ENCODE data around the gene KRTAP10-4.

KRTAP10-4 gene

DNA sequence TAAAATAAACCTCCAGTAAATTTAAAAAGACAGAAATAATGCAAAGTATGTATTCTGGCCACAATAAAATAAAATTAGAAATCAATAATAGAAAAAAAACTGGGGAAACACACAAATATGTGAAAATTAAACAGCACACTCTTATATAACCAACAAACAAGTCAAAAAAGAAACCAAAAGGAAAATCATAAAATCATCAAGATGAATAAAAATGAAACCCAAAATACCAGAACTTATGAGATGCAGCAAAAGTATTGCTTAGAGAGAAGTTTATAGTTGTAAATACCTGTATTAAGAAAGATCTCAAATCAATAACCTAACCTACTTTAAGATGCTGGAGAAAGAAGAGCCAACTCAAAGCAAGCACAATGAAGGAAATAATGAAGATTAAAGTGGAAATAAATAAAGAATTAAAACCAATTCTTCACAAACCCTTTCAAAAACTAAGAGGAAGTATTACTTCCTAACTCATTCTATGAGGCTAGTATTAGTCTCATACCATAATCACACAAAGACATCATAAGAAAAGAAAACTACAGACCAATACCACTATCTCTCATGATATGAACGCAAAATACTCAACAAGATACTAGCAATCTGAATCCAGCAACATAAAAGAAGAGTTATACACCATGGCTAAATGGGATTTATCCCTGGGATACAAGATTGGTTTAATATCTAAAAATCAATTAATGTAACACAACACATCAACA is 8.5 kb upstream of the KRTAP10-4 start:
- H3K27ac Mint-ChIP-seq: no peak overlapping the region
- H3K9me3 Mint-ChIP-seq: peaks cover 5% of the 10 kb centered on the region
- DNase-seq (ENCODE audit: low spot score in 2 of 2) (no peak), ATAC-seq (peak; percentile 69)
- no peaks in the 10 kb centered on the region for H3K36me3 Mint-ChIP-seq
- no peak overlapping the region for H3K4me3 Mint-ChIP-seq
- H3K4me1 Mint-ChIP-seq: peaks cover 17% of the 10 kb centered on the region

DNA sequence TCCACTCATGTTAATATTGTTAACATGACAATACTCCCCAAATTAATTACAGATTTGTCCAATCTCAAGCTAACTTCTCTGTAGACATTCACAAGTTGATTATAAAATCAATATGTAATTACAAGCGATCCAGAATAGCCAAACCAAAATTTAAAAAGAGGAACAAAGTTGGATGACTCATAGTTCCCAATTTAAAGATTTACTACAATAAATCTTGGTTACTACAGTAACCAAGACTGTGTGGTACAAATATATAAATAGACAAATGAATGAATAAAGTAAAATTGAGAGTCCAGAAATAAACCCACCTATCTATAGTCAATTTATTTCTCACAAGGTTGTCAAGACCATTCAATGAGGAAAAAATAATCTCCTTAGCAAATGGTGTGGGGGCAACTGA is 7.1 kb upstream of the KRTAP10-4 start:
- no peaks in the 10 kb centered on the region for H3K9me3 Mint-ChIP-seq
- no peak overlapping the region for H3K4me3 Mint-ChIP-seq
- DNase-seq (ENCODE audit: low spot score in 2 of 2): no peak
- H3K27ac Mint-ChIP-seq: no peak overlapping the region
- no peak for ATAC-seq
- H3K4me1 Mint-ChIP-seq: peaks cover 17% of the 10 kb centered on the region
- H3K36me3 Mint-ChIP-seq: no peaks in the 10 kb centered on the region

DNA sequence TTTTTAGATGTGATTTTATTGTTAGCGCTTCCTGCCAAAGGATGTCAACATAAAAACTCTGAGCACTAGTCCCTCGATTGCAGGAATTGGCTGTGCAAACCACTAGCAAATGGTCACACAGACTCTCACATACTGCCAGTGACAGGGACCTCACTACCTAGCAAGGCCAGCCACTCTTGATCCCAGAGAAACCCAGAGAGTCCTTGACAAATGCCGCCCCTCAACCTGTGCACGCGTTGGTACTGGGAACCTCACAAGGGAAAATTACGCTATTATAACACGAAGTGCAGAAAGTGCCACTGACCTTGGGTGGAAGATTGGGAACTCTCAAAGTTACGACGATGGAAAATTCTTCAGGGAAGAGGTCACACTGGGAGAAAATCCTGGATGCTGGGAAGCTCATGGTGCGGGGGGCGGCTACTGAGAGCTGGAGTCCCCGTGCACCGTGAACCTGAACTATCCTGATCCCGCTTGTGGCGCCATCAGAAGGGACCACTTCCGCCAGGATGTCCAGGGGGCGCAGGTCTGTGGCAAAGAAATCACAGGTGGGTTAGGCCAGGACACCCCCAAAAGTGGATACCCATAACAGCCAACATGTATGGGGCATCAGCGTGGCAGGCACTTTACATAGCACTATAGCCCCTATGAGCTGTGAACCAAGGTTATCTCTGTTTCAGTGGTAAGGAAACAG is 5.9 kb upstream of the KRTAP10-4 start:
- Mint-ChIP-seq H3K9me3 (no peaks in the 10 kb centered on the region), H3K4me3 (no peak overlapping the region), H3K36me3 (no peaks in the 10 kb centered on the region), H3K4me1 (peaks cover 17% of the 10 kb centered on the region), H3K27ac (no peak overlapping the region)
- DNase-seq (ENCODE audit: low spot score in 2 of 2): no peak
- no peak for ATAC-seq

DNA sequence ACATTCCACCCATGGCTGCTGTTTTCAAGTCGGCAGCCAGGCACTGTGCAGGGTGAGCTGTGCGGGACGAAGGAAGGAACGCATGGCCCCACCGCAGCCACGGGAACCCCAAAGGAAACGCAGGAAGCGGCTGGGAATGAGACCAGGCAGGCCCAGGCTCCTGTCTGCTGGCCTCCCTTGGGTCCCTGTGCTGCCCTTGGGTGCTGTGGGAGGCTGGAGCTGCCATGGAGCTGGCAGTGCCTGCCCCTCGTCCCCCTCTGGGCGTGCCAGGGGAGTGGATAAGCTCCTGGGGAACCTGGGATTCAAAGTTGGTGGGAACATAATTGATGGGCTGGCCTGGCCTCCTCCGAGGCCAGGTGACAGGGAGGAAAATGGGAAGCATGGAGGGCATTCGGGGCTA is 5.3 kb upstream of the KRTAP10-4 start:
- DNase-seq (ENCODE audit: low spot score in 2 of 2) (no peak), ATAC-seq (no peak)
- Mint-ChIP-seq H3K9me3 (no peaks in the 10 kb centered on the region), H3K4me1 (peaks cover 17% of the 10 kb centered on the region), H3K27ac (no peak overlapping the region), H3K36me3 (no peaks in the 10 kb centered on the region), H3K4me3 (no peak overlapping the region)

DNA sequence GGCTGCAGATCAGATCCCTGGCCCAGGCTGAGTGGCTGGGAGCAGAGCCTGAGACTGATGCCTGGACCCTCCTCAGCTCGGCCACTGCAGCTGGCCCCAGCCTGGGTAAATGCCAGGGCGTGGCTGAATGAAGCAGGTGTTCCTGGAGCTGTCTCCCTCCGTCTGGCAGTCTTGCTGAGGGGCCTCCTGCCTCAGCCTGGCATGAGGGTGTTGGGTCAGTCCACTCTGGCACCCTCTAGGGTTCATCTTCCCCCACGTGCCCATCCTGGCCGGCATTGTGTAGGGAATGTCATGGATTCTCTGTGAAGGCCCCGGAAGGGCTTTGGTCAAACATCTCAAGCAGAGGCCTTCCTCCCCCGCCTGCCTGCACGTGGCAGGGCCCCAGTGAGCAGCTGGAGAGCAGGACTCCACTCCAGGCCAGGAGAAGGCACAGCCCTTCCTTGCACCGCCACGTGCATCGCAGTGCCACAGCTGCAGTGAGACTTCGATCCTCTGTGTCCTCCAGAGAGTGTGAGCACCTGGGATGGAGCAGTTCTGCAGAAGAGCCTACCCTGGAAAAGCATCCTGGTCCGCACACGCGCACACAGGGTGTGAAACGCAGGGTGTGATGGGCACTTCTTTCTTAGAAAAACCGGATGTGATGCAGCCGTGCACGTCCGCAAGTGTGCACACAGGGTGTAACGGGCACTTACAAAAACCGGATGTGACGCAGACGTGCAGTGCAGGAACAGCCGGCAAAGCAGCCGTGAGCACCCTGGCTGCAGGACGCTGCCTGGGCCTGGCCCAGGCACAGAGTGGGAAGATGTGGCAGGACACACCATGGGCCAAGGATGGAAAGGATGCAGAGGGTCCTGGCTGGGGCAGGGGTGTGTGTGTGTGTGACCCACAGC is 4.6 kb upstream of the KRTAP10-4 start:
- Mint-ChIP-seq H3K4me3 (no peak overlapping the region), H3K4me1 (peaks cover 17% of the 10 kb centered on the region), H3K9me3 (no peaks in the 10 kb centered on the region), H3K27ac (no peak overlapping the region), H3K36me3 (no peaks in the 10 kb centered on the region)
- ATAC-seq (no peak), DNase-seq (ENCODE audit: low spot score in 2 of 2) (no peak)

DNA sequence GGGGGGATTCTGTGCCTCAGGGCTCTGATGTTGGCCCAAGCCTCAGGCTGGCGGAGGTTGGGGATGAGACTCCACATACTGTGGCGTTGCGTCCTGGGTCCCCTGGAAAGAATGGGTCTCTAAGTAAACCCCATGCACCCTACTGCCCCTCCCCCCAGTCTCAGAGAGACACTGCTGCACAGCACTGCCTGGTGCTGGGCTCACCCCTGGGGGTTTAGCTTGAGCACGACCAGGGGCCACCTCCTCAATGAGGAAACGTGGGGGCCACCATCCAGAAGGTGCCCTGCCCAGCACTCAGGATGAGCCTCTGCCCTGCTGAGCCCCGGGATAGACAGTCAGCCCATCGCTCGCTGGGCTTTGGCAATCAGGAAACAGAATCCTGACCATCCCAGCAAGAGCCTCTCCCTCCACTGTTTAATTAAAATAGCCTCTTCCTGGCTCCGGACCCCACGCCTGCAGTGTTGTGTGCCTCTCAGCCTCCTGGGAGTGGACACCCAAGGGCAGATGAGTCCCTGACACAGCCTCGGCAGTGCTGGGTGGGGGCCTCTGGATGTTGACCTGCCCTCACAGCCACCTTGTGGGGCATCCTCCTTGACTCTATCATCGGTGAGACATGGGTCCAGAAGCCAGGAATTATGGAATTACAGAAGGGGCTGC is 3.5 kb upstream of the KRTAP10-4 start:
- Mint-ChIP-seq H3K27ac (no peak overlapping the region), H3K4me1 (peaks cover 19% of the 10 kb centered on the region), H3K9me3 (no peaks in the 10 kb centered on the region), H3K36me3 (no peaks in the 10 kb centered on the region), H3K4me3 (no peak overlapping the region)
- ATAC-seq (no peak), DNase-seq (ENCODE audit: low spot score in 2 of 2) (peak in 1 of 2 donors; percentile 30)

DNA sequence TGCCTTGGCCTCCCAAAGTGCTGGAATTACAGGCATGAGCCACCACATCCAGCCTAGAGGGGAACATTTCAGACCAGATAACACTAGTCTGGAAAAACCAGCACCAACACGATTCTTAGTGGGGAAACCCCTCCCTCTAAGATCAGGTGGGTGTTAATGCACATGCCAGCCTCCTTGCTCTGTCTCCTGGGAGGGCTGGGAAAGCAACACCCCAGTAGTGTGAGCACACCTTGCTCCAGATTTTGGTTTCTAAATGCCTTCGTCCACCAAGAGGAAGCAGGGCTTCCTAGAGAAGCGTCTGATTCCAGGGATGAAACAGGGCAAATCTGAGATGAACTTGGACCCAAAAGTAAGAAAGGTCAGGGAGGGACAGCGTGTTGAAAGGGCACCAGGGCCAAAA is 2.2 kb upstream of the KRTAP10-4 start:
- no peak overlapping the region for H3K27ac Mint-ChIP-seq

DNA sequence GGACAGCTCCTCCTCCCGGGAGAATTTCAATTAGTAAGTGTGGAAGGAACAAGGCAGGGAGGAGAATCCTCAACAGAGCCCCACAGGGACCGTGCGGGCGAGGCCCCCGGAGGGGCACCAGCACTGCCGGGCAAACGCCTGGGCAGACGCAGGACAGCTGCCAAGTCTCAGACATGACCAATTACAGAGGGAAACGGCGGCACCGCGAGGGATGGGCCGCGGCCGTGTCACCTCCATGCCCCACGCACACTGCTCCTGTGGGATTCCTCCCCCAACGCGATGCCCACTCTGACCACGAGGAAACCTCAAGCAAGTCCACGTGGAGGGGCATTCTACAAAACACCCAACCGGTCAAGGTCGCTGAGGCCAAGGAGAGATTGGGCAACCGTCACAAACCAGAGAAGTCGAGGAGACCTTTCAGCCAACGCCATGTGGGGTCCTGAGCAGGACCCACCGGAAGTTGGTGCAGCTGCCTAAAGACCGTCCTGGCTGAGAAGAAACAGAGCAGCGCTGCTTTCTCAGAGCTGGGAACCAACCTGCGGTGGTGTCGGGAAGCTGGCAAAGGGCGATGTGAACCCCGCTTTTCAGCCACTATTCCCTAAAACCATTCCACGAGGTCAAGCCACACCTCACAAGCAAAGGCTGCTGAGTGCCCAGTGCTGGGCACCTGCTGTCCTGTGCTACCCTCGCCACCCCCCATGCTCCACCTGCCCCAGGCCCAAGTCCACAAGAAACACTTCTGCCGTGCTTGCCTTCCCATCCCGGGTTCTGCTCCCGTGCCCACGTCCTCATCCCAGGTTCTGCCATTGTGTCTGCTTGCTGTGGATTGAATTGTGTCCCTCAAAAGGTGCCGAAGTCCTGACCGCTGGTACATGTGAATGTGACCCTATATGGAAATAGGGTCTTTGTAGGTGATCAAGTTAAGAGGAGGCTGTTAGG is 1.4 kb upstream of the KRTAP10-4 start:
- peaks cover 16% of the 10 kb centered on the region for H3K4me1 Mint-ChIP-seq
- no peak overlapping the region for H3K4me3 Mint-ChIP-seq
- H3K36me3 Mint-ChIP-seq: no peaks in the 10 kb centered on the region
- no peak overlapping the region for H3K27ac Mint-ChIP-seq
- DNase-seq (ENCODE audit: low spot score in 2 of 2) (no peak), ATAC-seq (no peak)
- H3K9me3 Mint-ChIP-seq: peaks cover 3% of the 10 kb centered on the region

More for the DNA sequence above, 2.2 kb upstream of the KRTAP10-4 start:
- Mint-ChIP-seq H3K9me3 (no peaks in the 10 kb centered on the region), H3K4me3 (no peak overlapping the region), H3K4me1 (peaks cover 16% of the 10 kb centered on the region), H3K36me3 (no peaks in the 10 kb centered on the region)
- DNase-seq (ENCODE audit: low spot score in 2 of 2): no peak
- no peak for ATAC-seq

DNA sequence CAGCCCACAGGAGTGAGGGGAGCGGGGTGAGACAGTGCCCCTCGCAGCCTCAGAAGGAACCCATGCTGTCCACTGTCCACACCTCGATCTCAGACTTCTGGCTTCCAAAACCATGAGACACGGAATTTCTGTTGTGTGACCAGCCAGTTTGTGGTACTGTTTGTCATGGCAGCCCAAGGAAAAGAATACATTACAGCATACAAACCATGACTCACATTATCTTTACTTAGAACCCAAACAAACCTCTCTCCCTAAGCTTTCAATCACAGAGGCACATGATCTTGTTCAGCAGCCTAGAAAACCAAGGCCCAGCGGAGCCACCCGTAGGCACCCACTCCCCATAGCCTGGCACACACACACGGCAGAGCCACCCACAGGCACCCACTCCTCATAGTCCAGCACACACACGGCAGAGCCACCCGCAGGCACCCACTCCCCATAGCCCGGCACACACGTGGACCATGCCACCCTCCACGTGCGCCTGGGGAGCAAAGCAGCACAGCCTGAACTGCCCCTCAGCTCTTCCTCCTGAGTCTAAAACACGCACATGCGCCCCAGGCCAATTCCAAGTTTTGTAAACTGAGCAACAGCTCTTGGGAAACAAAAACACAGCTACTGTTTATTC is 458 bp upstream of the KRTAP10-4 start:
- Mint-ChIP-seq H3K9me3 (peaks cover 6% of the 10 kb centered on the region), H3K4me3 (no peak overlapping the region), H3K4me1 (peaks cover 16% of the 10 kb centered on the region), H3K36me3 (no peaks in the 10 kb centered on the region), H3K27ac (no peak overlapping the region)
- no peak for ATAC-seq
- DNase-seq (ENCODE audit: low spot score in 2 of 2): no peak

DNA sequence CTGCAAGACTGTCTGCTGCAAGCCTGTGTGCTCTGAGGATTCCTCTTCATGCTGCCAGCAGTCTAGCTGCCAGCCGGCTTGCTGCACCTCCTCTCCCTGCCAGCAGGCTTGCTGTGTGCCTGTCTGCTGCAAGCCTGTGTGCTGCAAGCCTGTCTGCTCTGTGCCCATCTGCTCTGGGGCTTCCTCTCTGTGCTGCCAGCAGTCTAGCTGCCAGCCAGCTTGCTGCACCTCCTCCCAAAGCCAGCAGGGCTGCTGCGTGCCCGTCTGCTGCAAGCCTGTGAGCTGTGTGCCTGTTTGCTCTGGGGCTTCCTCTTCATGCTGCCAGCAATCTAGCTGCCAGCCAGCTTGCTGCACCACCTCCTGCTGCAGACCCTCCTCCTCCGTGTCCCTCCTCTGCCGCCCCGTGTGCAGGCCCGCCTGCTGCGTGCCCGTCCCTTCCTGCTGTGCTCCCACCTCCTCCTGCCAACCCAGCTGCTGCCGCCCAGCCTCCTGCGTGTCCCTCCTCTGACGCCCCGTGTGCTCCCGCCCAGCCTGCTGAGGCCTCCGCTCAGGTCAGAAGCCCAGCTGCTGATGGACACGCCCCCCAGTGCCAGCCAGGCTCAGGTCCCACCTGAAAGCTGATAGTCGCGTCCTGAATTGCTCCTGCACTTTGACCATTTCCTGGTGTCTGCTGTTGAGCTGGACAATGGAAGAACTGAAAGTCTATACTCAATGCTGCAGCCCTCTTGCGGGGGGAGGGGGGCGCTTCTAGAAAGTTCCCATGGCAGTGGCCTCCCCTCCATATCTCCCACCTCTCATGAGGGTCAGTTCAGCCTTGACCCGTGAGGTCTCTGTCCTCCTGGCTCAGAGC is 1.2 kb downstream of the KRTAP10-4 start:
- Mint-ChIP-seq H3K9me3 (peaks cover 6% of the 10 kb centered on the region), H3K4me3 (no peak overlapping the region), H3K4me1 (peaks cover 9% of the 10 kb centered on the region), H3K36me3 (no peaks in the 10 kb centered on the region), H3K27ac (no peak overlapping the region)
- DNase-seq (ENCODE audit: low spot score in 2 of 2): peak in 1 of 2 donors; percentile 34
- ATAC-seq: no peak

DNA sequence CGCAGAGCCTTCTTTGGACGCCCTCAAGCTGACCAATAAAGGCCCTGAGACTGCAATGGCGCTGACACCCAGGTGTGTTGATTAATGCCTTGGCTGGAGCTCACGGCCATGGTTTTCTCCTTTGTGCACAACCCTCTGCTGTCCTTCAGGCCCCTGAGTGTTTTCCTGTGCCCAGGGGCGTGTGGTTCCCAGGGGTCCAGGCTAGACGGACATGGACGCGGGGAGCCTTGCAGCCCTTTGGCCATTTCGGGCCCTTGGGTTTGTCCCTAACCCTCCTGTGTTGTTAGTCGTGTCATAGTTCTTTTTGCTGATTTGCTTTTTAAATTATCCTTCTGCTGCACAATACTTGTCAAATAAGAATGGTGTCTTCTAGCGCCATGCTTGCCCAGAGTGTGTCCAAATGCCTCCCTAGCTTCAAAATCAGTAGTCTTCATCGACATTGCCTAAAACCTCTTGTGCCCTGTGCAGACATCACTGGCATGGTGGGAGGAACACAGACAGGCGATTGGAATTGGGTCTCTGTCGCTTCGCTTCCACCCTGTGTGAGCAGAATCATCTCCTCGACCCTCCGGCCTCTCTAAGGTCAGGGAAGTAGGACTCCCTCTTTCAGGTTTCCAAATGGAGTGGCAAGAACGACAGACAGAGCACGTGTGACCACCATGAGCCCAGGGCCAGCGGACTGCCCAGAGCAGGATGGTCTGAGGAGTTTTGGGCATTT is 1.9 kb downstream of the KRTAP10-4 start:
- DNase-seq (ENCODE audit: low spot score in 2 of 2): no peak
- ATAC-seq: no peak
- Mint-ChIP-seq H3K36me3 (no peaks in the 10 kb centered on the region), H3K27ac (no peak overlapping the region), H3K4me1 (peaks cover 14% of the 10 kb centered on the region), H3K9me3 (peaks cover 8% of the 10 kb centered on the region), H3K4me3 (no peak overlapping the region)

DNA sequence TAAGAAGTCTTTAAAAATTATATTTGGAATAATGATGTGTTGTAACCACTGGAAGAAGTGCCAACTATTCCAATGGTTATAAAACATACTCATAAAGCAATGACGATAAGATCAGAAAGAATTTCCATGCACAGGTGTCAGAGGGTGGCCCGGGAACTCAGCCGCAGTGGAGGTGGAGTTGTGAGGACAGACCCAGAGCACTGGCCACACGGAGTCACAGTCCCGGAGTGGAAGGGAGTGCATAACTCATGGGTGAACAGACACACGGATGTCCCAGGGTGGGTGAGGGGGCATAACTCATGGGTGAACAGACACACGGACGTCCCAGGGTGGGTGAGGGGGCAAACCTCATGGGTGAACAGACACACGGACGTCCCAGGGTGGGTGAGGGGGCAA is 2.5 kb downstream of the KRTAP10-4 start:
- peaks cover 10% of the 10 kb centered on the region for H3K9me3 Mint-ChIP-seq
- peaks cover 14% of the 10 kb centered on the region for H3K4me1 Mint-ChIP-seq
- H3K4me3 Mint-ChIP-seq: no peak overlapping the region
- H3K36me3 Mint-ChIP-seq: no peaks in the 10 kb centered on the region
- no peak for DNase-seq (ENCODE audit: low spot score in 2 of 2)
- no peak for ATAC-seq
- no peak overlapping the region for H3K27ac Mint-ChIP-seq
